HepG2 (cell line): ENCODE results near the gene SERPIND1. TPM values are rescaled to one million over a fixed set of nuclear protein-coding genes. Genes with fewer than 3 reads are reported as not detected.

ENCODE experiments used
- JUND ChIP-seq: sonication (generic); formaldehyde crosslinking; IDR thresholded peaks from 2 replicates; pipeline ENCODE4 v1.8.0; 2022; ENCODE audit warnings: mild to moderate bottlenecking, missing genetic modification reagents
- ZBTB40 ChIP-seq, 2 experiments: fragments of 450-650 bp in 1 of 2; sonication (generic) in 1 of 2; formaldehyde crosslinking in 1 of 2; IDR thresholded peaks; 2 replicates each; pipeline versions ENCODE4 v1.6.1 to v1.8.0; 2016 to 2022; ENCODE audit warnings: antibody characterized with exemption in 1 of 2, mild to moderate bottlenecking in 1 of 2, missing genetic modification reagents in 1 of 2
- ZNF20 ChIP-seq: sonication (generic); formaldehyde crosslinking; IDR thresholded peaks from 2 replicates; pipeline ENCODE4 v1.4.0; 2020; ENCODE audit warnings: mild to moderate bottlenecking, moderate library complexity, missing genetic modification reagents
- ZNF788 ChIP-seq: sonication (generic); formaldehyde crosslinking; IDR thresholded peaks from 2 replicates; pipeline ENCODE4 v1.5.0; 2020; ENCODE audit warnings: mild to moderate bottlenecking, missing genetic modification reagents, borderline replicate concordance
- polyA plus RNA-seq, 8 experiments: library from polyadenylated mRNA; depleted of rRNA in 3 of 8; stranded (reverse) in 7 of 8; unstranded in 1 of 8; fragments of >200 nt; fragmentation: Illumina TruSeq in 4 of 8; extraction: Trizol in 4 of 8; gene quantifications; 2 replicates each; pipeline versions ENCODE4 v1.2.1 to v1.2.3, GENCODE V29; 2011 to 2016; ENCODE audit warnings: low read depth in 4 of 8, missing spikeins in 1 of 8, mixed read lengths in 1 of 8; ENCODE audit not compliant: insufficient read depth in 1 of 8
- total RNA-seq, 5 experiments: library from RNA; depleted of rRNA; stranded (reverse); fragments of >200 nt; fragmentation: Illumina TruSeq; extraction: Trizol; gene quantifications; 2 replicates each; pipeline ENCODE4 v1.2.3, GENCODE V29; 2016; ENCODE audit warnings: low read depth in 1 of 5
- TF ChIP-seq, protein P1 (sequence below): sonication (generic); formaldehyde crosslinking; IDR thresholded peaks from 2 replicates; pipeline ENCODE4 v1.4.0; 2020; ENCODE audit warnings: missing genetic modification reagents, borderline replicate concordance

Gene SERPIND1
- total and polyA plus RNA-seq, 2 of the 13 experiments (the other 11 are each of a cell fraction or from before 2014, with no cell fraction given), result 111 to 350 TPM

DNA sequence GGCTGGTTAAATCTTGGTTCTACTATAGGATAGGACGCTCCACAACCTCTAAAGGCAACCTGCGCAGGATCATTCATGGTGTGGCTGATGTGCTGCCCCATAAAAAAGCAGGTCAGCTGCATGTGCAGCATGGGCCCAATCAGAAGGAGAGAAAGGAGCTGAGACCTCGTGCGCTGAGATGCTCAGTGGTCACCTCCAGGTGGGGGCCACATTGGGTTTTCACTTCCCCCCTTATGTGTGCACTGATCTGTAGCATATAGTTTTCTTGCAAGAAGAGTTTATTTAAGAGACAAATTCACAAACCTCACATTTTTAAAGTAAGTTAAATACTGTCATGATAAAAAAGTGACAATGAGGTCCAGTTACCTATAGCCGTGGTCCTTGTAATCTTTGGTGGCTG, 24.3 kb downstream of the SERPIND1 start (continued):
- TF ChIP-seq, protein P1, sequence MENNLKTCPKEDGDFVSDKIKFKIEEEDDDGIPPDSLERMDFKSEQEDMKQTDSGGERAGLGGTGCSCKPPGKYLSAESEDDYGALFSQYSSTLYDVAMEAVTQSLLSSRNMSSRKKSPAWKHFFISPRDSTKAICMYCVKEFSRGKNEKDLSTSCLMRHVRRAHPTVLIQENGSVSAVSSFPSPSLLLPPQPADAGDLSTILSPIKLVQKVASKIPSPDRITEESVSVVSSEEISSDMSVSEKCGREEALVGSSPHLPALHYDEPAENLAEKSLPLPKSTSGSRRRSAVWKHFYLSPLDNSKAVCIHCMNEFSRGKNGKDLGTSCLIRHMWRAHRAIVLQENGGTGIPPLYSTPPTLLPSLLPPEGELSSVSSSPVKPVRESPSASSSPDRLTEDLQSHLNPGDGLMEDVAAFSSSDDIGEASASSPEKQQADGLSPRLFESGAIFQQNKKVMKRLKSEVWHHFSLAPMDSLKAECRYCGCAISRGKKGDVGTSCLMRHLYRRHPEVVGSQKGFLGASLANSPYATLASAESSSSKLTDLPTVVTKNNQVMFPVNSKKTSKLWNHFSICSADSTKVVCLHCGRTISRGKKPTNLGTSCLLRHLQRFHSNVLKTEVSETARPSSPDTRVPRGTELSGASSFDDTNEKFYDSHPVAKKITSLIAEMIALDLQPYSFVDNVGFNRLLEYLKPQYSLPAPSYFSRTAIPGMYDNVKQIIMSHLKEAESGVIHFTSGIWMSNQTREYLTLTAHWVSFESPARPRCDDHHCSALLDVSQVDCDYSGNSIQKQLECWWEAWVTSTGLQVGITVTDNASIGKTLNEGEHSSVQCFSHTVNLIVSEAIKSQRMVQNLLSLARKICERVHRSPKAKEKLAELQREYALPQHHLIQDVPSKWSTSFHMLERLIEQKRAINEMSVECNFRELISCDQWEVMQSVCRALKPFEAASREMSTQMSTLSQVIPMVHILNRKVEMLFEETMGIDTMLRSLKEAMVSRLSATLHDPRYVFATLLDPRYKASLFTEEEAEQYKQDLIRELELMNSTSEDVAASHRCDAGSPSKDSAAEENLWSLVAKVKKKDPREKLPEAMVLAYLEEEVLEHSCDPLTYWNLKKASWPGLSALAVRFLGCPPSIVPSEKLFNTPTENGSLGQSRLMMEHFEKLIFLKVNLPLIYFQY (CRISPR knock-in tag), result no peak
- TF ChIP-seq ZBTB40 (IDR thresholded peaks at IDR 0.05) (no peak), ZBTB40 (CRISPR knock-in tag; IDR thresholded peaks at IDR 0.05) (no peak), ZNF788 (CRISPR knock-in tag) (no peak), ZNF20 (no peak), JUND (CRISPR knock-in tag) (no peak)
- TF ChIP-seq, all 625 proteins: peak for 0
